HFFc6 (cell line): Measurements from ENCODE around the gene MAN1C1. TPM values are rescaled to one million over a fixed set of nuclear protein-coding genes. Genes with fewer than 3 reads are reported as not detected.

ENCODE experiments used
- DNase-seq: peaks from one replicate; pipeline ENCODE4 v3.0.0-alpha.2; 2018
- H3K27ac Mint-ChIP-seq: 2 replicates; pipeline ENCODE4 v1.8.0; 2020; ENCODE audit warnings: mild to moderate bottlenecking, mixed read lengths
- H3K27me3 Mint-ChIP-seq: 2 replicates; pipeline ENCODE4 v1.8.0; 2021; ENCODE audit warnings: mild to moderate bottlenecking, moderate library complexity, mixed read lengths; ENCODE audit not compliant: insufficient read depth
- H3K36me3 Mint-ChIP-seq: 2 replicates; pipeline ENCODE4 v1.8.0; 2021; ENCODE audit warnings: low read depth, mixed read lengths
- H3K4me1 Mint-ChIP-seq: 2 replicates; pipeline ENCODE4 v1.8.0; 2020; ENCODE audit warnings: low read depth, mixed read lengths
- H3K4me3 Mint-ChIP-seq: 2 replicates; pipeline ENCODE4 v1.8.0; 2020; ENCODE audit warnings: mild to moderate bottlenecking, moderate library complexity, mixed read lengths
- H3K9me3 Mint-ChIP-seq: 2 replicates; pipeline ENCODE4 v1.8.0; 2020; ENCODE audit warnings: mild to moderate bottlenecking, mixed read lengths
- total RNA-seq, 6 experiments: library from RNA; stranded (reverse); fragmentation: NEBNext Ultra II Directional; extraction: Animal tissue kit (Norgen Biotek cat#: 25700); gene quantifications; 2 replicates in 1 of 6; 3 replicates in 5 of 6; pipeline ENCODE4 v1.2.3, GENCODE V29; 2021
- TF ChIP-seq, protein P1 (sequence below): fragments of 200-600 bp; sonication (generic); IDR thresholded peaks from 2 replicates; pipeline ENCODE4 v1.5.0; 2021; ENCODE audit warnings: antibody characterized with exemption, mild to moderate bottlenecking

The MAN1C1 gene
- total RNA-seq, 6 experiments from 2014 or later: 0.07 to 0.14 (median 0.08) TPM; not detected in 3

DNA sequence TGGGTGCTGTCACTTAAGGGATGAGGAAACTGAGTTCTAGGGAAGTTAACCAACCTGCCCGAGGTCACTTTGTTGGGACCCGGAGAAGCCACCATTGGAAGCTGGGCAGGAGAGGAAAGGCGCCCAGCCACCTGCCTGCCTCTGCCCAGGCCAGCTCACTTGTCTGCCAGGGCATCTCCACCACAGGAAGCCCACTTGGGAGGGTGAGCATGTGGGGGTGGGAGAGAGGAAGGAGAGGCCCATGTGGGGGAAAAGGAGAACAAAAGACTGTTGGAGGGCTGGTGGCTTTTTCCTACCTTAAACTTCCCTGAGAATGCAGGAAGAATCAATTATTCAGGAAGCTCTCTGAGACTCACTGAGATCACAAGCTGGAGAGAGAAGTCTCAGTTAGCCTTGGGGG lies 139.6 kb downstream of the MAN1C1 start:
- H3K27me3 Mint-ChIP-seq: peaks cover 61% of the 10 kb centered on the region
- no peak for DNase-seq
- H3K9me3 Mint-ChIP-seq: no peaks in the 10 kb centered on the region
- TF ChIP-seq, protein P1, sequence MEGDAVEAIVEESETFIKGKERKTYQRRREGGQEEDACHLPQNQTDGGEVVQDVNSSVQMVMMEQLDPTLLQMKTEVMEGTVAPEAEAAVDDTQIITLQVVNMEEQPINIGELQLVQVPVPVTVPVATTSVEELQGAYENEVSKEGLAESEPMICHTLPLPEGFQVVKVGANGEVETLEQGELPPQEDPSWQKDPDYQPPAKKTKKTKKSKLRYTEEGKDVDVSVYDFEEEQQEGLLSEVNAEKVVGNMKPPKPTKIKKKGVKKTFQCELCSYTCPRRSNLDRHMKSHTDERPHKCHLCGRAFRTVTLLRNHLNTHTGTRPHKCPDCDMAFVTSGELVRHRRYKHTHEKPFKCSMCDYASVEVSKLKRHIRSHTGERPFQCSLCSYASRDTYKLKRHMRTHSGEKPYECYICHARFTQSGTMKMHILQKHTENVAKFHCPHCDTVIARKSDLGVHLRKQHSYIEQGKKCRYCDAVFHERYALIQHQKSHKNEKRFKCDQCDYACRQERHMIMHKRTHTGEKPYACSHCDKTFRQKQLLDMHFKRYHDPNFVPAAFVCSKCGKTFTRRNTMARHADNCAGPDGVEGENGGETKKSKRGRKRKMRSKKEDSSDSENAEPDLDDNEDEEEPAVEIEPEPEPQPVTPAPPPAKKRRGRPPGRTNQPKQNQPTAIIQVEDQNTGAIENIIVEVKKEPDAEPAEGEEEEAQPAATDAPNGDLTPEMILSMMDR: no peak
- H3K4me1 Mint-ChIP-seq: no peaks in the 10 kb centered on the region
- H3K36me3 Mint-ChIP-seq: no peaks in the 10 kb centered on the region
- H3K27ac Mint-ChIP-seq: no peak overlapping the region
- no peak overlapping the region for H3K4me3 Mint-ChIP-seq

DNA sequence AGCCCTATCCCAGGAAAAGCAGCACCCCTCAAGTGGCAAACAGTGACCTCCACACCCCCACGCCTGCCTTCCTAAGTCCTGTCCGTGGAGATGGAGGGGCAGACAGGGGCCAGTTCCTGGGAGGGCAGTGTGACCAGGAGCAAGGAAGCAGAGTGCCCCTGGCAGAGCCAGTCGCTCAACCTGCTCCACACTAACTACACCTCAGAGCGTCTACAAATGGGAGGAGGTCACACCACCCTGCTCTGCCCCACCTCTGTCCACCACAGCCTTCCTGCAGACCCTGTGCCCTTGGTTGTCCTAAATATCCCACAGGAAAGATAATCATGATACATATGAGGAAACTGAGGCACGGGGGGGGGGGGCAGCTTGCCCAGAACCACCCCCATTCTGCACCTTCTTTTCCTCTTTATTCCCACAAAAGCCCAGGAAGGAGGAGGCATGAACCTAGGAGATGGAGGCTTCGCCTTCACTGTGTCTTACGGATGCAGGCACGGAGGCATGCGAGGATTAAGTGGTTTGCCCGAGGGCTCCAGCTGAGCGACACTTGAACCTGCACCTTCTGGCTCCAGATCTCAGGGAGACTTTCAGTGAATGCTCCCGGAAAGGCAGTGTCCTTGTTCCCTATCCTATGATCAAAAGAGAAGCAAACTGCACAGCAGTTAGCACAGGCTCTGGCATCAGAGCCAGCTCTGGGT lies 140.7 kb downstream of the MAN1C1 start:
- H3K4me1 Mint-ChIP-seq: no peaks in the 10 kb centered on the region
- TF ChIP-seq, protein P1: no peak
- H3K27me3 Mint-ChIP-seq: peaks cover 59% of the 10 kb centered on the region
- no peak for DNase-seq
- H3K27ac Mint-ChIP-seq: no peak overlapping the region
- H3K9me3 Mint-ChIP-seq: no peaks in the 10 kb centered on the region
- no peaks in the 10 kb centered on the region for H3K36me3 Mint-ChIP-seq
- H3K4me3 Mint-ChIP-seq: no peak overlapping the region

DNA sequence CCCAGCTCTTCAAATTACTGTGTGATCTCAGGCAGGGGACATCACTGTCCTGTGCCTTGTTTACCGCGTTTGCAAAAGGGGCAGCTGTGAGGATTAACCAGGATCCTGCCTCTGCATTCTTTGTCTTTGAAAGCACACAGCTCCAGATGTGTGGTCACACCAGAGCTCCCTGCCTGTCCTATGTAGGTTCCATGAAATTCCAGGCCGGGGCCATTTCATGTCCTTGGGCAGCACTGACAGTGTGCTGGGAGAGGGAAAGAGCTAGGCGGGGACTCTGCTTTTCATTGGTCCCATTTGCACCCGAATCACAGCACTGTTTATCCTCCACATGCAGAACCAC lies 141.2 kb downstream of the MAN1C1 start:
- no peaks in the 10 kb centered on the region for H3K4me1 Mint-ChIP-seq
- DNase-seq: no peak
- TF ChIP-seq, protein P1: no peak
- no peaks in the 10 kb centered on the region for H3K36me3 Mint-ChIP-seq
- no peak overlapping the region for H3K27ac Mint-ChIP-seq
- no peaks in the 10 kb centered on the region for H3K9me3 Mint-ChIP-seq
- H3K4me3 Mint-ChIP-seq: no peak overlapping the region
- H3K27me3 Mint-ChIP-seq: peaks cover 59% of the 10 kb centered on the region

DNA sequence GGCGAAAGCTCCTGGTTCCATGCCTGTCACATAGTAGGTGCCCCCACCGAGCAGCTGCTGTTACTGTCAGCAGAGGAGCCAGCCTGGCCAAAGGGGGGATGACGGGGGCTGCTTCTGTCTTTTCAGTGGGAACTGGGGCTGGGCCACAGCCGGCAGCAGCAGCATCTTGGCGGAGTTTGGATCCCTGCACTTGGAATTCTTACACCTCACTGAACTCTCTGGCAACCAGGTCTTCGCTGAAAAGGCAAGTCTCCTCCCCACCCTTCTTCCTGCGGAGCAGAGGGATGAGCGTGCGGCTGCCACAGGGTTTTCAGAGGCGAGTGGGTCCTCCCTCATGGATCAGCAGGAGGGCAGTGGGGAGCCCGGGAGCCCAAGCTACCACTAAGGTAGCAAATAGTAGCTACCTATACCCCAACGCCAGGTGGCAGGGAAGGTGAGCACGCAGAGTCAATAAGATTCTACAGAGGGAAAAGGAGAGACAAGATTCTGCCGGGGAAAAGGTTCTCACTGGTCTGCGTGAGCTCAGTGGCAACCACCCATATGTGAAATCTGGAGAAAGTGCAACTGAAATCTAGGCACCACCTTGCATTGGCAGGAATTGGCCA lies 142.0 kb downstream of the MAN1C1 start:
- Mint-ChIP-seq H3K36me3 (no peaks in the 10 kb centered on the region), H3K27me3 (peaks cover 59% of the 10 kb centered on the region), H3K27ac (no peak overlapping the region), H3K4me1 (no peaks in the 10 kb centered on the region), H3K9me3 (no peaks in the 10 kb centered on the region), H3K4me3 (no peak overlapping the region)
- no peak for DNase-seq
- TF ChIP-seq, protein P1: no peak

DNA sequence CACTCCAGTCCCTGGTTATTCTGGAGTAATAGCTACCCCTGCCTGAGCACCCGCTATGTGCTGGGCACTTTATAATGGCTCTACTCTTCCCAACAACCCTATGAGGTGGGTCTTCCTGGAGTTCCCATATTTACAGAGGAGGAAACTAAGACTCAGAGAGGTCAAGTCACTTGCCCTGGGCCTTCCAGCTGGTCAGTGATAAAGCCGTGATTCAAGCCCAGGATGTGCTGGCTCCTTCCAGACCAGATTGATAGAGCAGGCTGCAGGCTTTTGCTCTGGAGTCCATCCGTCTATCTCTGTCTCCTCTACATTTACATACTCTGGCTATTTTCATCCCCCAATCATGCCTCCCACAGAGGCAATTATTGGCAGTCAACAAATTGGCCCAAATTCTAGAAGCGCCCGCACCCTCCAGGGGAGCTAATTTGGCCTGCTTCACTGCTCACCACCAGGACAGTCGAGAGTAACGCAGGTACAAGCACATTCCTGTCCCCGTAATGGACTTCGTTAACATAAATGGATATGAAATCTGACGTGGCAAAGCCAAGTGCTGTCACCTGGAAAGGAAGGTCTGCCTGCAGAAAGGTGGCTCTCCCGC lies 143.6 kb downstream of the MAN1C1 start:
- H3K4me1 Mint-ChIP-seq: no peaks in the 10 kb centered on the region

More for the DNA sequence above, 143.6 kb downstream of the MAN1C1 start:
- H3K4me3 Mint-ChIP-seq: no peak overlapping the region
- H3K27ac Mint-ChIP-seq: no peak overlapping the region
- H3K9me3 Mint-ChIP-seq: no peaks in the 10 kb centered on the region
- peaks cover 47% of the 10 kb centered on the region for H3K27me3 Mint-ChIP-seq
- no peak for DNase-seq
- TF ChIP-seq, protein P1: no peak
- no peaks in the 10 kb centered on the region for H3K36me3 Mint-ChIP-seq
